Retinal pigment epithelial cell (primary cell): Measurements from ENCODE around the gene ADAMTS17.

ENCODE experiments used
- DNase-seq: peaks from one replicate; pipeline ENCODE4 v3.0.0-alpha.2; 2010; ENCODE audit warnings: low read depth
- H3K4me3 ChIP-seq: 2 replicates; pipeline ENCODE4 v1.5.1; 2011; ENCODE audit warnings: mild to moderate bottlenecking, low read length, control low read depth, moderate library complexity
- TF ChIP-seq, protein P1 (sequence below): conservative IDR thresholded peaks from 2 replicates; pipeline ENCODE4 v1.5.1; 2011; ENCODE audit warnings: low read depth, low read length, control low read depth, inconsistent platforms

The ADAMTS17 gene

DNA sequence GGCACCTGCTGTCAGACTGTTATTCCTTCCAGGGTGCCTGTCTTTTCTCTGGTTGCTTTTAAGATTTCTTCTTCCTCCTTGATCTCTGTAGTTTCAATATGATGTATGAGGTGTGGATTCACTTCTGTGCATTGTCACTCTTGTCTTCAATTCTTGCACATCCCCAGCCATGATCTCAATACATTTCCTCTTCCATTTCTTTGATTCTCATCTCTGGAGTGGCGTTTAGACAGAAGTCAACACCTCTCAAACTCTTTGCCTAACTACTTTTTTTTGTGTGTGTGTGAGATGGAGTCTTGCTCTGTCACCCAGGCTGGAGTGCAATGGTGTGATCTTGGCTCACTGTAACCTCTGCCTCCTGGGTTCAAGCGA, 384.1 kb downstream of the ADAMTS17 start:
- DNase-seq: no peak
- no peak overlapping the region for H3K4me3 ChIP-seq
- TF ChIP-seq, protein P1, sequence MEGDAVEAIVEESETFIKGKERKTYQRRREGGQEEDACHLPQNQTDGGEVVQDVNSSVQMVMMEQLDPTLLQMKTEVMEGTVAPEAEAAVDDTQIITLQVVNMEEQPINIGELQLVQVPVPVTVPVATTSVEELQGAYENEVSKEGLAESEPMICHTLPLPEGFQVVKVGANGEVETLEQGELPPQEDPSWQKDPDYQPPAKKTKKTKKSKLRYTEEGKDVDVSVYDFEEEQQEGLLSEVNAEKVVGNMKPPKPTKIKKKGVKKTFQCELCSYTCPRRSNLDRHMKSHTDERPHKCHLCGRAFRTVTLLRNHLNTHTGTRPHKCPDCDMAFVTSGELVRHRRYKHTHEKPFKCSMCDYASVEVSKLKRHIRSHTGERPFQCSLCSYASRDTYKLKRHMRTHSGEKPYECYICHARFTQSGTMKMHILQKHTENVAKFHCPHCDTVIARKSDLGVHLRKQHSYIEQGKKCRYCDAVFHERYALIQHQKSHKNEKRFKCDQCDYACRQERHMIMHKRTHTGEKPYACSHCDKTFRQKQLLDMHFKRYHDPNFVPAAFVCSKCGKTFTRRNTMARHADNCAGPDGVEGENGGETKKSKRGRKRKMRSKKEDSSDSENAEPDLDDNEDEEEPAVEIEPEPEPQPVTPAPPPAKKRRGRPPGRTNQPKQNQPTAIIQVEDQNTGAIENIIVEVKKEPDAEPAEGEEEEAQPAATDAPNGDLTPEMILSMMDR: no peak

DNA sequence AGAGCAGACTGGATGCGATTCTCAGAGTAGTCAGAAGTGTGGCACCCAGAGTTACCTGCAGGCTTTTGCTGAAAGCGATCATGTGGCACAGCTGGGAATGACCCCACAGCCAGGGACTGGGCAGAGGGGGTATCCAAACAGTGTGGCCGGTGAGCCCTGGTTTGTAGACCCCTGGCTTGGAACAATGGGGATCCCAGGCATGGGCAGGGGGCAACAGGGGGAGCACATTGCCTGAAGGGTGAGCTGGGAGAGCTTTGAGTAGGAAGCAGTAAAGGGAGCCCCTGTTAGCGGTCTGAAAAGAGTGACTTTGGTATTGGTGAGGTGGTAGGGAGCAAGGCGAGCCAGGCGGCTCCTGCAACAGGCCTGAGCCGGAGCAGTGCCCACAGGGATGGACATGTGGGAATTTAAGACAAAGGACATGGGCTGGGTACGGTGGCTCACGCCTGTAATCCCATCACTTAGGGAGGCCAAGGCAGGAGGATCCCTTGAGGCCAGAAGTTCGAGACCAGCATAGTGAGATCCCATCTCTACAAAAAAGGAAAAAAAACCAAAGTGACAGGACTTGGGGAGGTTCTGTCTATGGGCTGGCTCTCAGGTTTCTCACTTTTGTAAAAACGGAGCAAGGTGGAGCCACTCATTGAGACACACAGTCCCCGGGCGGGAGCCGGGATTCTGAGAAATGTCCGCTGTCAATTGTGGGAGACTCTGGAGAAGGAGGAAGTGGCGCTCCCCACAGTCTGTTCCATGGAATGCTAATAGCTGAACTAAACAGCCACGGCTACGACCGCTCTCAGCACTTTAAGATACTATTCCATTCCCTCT, 384.7 kb downstream of the ADAMTS17 start:
- TF ChIP-seq, protein P1: no peak
- no peak overlapping the region for H3K4me3 ChIP-seq
- no peak for DNase-seq

DNA sequence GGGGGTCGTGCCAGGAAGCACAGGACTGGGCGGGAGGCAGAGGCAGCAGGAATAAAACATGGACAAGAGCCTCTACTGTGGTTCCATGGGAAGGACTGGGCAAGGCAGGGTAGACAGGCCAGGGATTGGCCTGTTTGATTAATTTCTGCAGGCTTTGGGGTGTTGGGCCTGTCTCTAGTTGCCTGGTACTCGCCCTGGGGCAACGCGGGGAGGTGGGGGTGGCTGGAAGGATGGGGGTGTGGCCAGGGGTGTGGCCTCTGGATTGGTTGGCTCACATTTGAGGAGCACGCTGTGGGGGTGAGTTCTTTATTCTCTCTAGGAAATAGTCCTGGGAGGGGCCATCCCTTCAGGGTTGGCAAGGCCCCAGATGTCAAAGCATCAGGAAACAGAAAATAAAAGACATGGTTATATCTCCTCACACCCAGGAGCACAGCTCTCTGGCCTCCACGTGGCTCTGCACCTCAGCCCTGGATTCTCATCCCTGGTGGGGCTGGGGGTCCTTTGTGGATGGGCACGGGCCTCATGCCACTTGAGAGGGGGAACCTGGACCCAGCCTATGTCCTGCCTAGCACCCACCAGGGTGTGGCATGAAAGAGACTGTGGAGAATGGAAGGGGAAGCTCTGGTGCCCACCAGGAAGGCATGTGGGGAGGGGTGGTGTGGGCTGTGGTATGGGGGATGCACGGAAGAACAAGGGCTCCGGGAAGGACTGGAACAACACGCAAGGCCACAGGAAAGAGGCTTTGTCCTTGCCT, 385.6 kb downstream of the ADAMTS17 start:
- no peak overlapping the region for H3K4me3 ChIP-seq
- DNase-seq: no peak
- TF ChIP-seq, protein P1: no peak

DNA sequence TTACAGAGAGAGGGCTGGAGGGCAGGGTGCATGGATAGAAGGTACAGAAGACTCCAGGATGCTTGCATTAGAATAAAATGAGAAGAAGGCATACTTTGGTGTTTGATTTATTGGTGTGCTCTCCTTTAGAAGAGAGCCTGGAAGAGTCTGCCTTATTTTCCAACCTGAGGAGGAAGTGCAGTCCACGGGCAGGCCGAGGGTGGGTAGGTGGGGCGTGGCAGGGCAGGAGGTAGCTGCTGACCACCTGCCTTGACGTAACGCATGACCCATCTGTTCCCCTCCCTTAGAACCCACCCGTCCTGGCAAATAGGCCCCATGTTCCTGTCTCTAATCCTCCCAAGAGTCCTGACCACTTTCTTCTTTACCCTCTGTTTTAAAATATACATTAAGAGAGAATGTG, 386.2 kb downstream of the ADAMTS17 start:
- TF ChIP-seq, protein P1: no peak
- no peak overlapping the region for H3K4me3 ChIP-seq
- DNase-seq: no peak

DNA sequence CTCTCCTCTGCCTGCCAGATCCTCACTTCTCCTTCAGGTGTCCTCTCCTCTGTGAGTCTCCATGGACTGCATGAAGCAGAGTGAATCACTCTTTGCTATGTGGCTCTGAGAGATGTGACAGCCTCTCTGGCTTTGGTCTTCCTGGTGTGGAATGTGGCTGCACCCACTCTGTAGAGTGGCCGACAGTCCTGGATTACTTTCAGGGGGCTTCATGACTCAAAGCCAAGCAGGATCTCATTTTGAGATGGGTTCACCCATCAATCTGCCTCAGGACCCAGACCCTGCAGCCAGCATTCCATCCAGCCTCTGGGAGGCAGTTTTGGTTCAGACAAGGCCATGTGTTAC, 386.6 kb downstream of the ADAMTS17 start:
- no peak for DNase-seq
- H3K4me3 ChIP-seq: no peak overlapping the region
- TF ChIP-seq, protein P1: no peak

DNA sequence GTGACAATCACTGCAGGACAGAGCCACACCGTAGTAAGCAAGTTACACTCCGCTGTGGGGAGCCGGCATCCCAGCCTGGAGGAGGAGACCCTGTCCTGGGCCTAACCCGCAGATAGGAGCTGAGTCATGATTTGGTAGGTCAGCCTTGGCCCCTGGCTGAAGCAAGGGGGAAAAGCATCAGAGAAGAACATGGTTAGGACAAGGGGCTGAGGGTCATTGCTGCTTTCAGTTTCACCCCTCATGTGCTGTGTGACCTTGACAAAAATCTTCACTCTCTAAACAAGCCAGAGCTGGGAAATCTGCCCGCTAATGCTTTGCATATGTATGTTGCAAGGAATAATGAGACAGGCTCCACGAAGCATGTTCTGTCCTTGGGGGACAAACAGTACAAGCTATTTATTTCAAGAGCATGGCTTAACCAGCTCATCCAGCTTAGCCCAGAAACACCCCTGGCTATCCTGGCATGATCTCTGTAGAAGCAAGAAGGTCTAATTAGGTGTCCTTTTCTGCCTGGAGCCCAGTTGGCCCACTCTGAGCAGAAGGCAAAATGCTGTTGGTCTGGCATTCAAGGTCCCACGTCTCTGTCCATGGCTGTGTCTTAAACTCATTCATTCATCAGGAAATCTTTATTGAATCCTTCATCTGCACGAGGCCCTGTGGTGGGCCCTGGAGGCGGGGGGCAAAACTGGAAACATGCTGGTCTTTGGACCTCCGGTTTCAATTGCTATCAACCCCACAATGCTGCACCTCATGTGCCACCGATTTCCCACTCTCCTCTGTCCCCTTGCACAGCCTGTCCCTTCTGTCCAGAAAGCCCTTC, 387.2 kb downstream of the ADAMTS17 start:
- TF ChIP-seq, protein P1: no peak
- no peak for DNase-seq
- no peak overlapping the region for H3K4me3 ChIP-seq
